ENCODE data around the gene MT1G. TPM values are rescaled to one million over a fixed set of nuclear protein-coding genes. Genes with fewer than 3 reads are reported as not detected.

The MT1G gene
- total RNA-seq, 4 donors from 2014 or later: 17.8 to 5,605 (median 130) TPM

GRCh38 chr16:56634715-56635440 lies 33.0 kb downstream of the MT1G start:
- peaks cover 0 to 33% (median 0%) of the 10 kb centered on the region in 4 donors for H3K4me1 ChIP-seq
- H3K4me3 ChIP-seq: peak overlapping the region in 3 of 4 donors; percentile 22 to 31 (median 24)
- H3K27ac ChIP-seq: no peak overlapping the region
- no peak for TF ChIP-seq CTCF (IDR thresholded peaks at IDR 0.05)
- no peak for TF ChIP-seq POLR2A (IDR thresholded peaks at IDR 0.05)
- no peak for DNase-seq
- peaks cover 0 to 11% of the 10 kb centered on the region in 2 donors for H3K27me3 ChIP-seq
- H3K36me3 ChIP-seq: no peaks in the 10 kb centered on the region
- H3K9me3 ChIP-seq: no peaks in the 10 kb centered on the region

- H3K27ac ChIP-seq: no peak overlapping the region
- H3K4me1 ChIP-seq: peaks cover 0 to 25% (median 0%) of the 10 kb centered on the region in 4 donors
- H3K36me3 ChIP-seq: no peaks in the 10 kb centered on the region
- H3K4me3 ChIP-seq: peak overlapping the region in 1 of 4 donors; percentile 63
- no peaks in the 10 kb centered on the region for H3K9me3 ChIP-seq
- peaks cover 0 to 11% of the 10 kb centered on the region in 2 donors for H3K27me3 ChIP-seq
- DNase-seq: no peak
- TF ChIP-seq CTCF (IDR thresholded peaks at IDR 0.05): no peak
- no peak for TF ChIP-seq POLR2A (IDR thresholded peaks at IDR 0.05)
Measured at GRCh38 chr16:56633535-56633934, 34.3 kb downstream of the MT1G start.

GRCh38 chr16:56632848-56633365 lies 35.0 kb downstream of the MT1G start:
- no peak for DNase-seq
- Histone ChIP-seq H3K27ac (peak overlapping the region in 3 of 4 donors; percentile 25 to 78 (median 37)), H3K4me1 (peaks cover 0 to 19% (median 0%) of the 10 kb centered on the region in 4 donors), H3K4me3 (peak overlapping the region; percentile 29 to 65 (median 46)), H3K9me3 (no peaks in the 10 kb centered on the region), H3K36me3 (no peaks in the 10 kb centered on the region), H3K27me3 (peaks cover 0 to 11% of the 10 kb centered on the region in 2 donors)
- no peak for TF ChIP-seq POLR2A (IDR thresholded peaks at IDR 0.05)
- TF ChIP-seq CTCF (IDR thresholded peaks at IDR 0.05): no peak

GRCh38 chr16:56632156-56632847 lies 35.6 kb downstream of the MT1G start, which contains the start of gene MT1M:
Gene MT1M, plus strand, starts transcription at chr16:56632659. Its CDS starts 73 bp downstream, at chr16:56632732.
- Histone ChIP-seq H3K4me3 (peak within 1 kb of the TSS; percentile 29 to 65 (median 46)), H3K36me3 (no peaks in the 10 kb centered on the region), H3K27me3 (peaks cover 0 to 11% of the 10 kb centered on the region in 2 donors), H3K4me1 (peaks cover 0 to 17% (median 0%) of the 10 kb centered on the region in 4 donors), H3K9me3 (no peaks in the 10 kb centered on the region), H3K27ac (peak within 1 kb of the TSS; percentile 25 to 78 (median 44))
- no peak for TF ChIP-seq POLR2A (IDR thresholded peaks at IDR 0.05)
- TF ChIP-seq CTCF (IDR thresholded peaks at IDR 0.05): no peak
- DNase-seq: peak in 1 of 3 donors; percentile 86

- Histone ChIP-seq H3K36me3 (peaks cover 0 to 1% (median 0%) of the 10 kb centered on the region in 3 donors), H3K4me3 (peak overlapping the region; percentile 29 to 65 (median 46)), H3K27me3 (peaks cover 0 to 11% of the 10 kb centered on the region in 2 donors), H3K27ac (peak overlapping the region in 2 of 4 donors; percentile 52 to 78), H3K4me1 (peaks cover 0 to 17% (median 0%) of the 10 kb centered on the region in 4 donors), H3K9me3 (no peaks in the 10 kb centered on the region)
- no peak for DNase-seq
- TF ChIP-seq CTCF (IDR thresholded peaks at IDR 0.05) (no peak), POLR2A (IDR thresholded peaks at IDR 0.05) (no peak)
Measured at GRCh38 chr16:56631832-56632155, 36.1 kb downstream of the MT1G start.
